Measurements from ENCODE around the gene ABCC6.

DNA sequence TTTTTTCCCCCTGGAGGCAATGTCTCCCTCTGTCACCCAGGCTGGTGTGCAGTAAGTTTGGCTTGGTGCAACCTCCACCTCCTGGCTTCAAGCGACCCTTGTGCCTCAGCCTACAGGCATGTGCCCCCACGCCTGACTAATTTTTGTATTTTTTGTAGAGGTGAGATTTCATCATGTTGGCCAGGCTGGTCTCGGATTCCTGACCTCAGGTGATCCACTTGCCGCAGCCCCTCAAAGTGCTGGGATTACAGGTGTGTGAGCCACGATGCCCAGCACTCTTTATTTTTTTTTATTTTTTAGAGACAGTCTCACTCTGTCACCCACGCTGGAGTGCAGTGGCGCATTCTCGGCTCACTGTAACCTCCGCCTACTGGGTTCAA lies 113.2 kb downstream of the ABCC6 start:
- TF ChIP-seq, protein P1, sequence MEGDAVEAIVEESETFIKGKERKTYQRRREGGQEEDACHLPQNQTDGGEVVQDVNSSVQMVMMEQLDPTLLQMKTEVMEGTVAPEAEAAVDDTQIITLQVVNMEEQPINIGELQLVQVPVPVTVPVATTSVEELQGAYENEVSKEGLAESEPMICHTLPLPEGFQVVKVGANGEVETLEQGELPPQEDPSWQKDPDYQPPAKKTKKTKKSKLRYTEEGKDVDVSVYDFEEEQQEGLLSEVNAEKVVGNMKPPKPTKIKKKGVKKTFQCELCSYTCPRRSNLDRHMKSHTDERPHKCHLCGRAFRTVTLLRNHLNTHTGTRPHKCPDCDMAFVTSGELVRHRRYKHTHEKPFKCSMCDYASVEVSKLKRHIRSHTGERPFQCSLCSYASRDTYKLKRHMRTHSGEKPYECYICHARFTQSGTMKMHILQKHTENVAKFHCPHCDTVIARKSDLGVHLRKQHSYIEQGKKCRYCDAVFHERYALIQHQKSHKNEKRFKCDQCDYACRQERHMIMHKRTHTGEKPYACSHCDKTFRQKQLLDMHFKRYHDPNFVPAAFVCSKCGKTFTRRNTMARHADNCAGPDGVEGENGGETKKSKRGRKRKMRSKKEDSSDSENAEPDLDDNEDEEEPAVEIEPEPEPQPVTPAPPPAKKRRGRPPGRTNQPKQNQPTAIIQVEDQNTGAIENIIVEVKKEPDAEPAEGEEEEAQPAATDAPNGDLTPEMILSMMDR (IDR thresholded peaks at IDR 0.05): no peak
- no peak for TF ChIP-seq POLR2A (IDR thresholded peaks at IDR 0.05)

All from esophagus squamous epithelium (tissue), 4 donors.